C4-2B (cell line): Measurements from ENCODE around the gene KLK12.

Experiments used
- H3K27ac ChIP-seq: fragments of 450-650 bp; 2 replicates; pipeline ENCODE4 v1.5.1; 2017
- ZFX ChIP-seq: fragments of 450-650 bp; IDR thresholded peaks from 2 replicates; pipeline ENCODE4 v1.6.1; 2017
- TF ChIP-seq, protein P1 (sequence below): fragments of 450-650 bp; conservative IDR thresholded peaks from 2 replicates; pipeline ENCODE4 v1.5.1; 2017; ENCODE audit warnings: mild to moderate bottlenecking

Gene KLK12

DNA sequence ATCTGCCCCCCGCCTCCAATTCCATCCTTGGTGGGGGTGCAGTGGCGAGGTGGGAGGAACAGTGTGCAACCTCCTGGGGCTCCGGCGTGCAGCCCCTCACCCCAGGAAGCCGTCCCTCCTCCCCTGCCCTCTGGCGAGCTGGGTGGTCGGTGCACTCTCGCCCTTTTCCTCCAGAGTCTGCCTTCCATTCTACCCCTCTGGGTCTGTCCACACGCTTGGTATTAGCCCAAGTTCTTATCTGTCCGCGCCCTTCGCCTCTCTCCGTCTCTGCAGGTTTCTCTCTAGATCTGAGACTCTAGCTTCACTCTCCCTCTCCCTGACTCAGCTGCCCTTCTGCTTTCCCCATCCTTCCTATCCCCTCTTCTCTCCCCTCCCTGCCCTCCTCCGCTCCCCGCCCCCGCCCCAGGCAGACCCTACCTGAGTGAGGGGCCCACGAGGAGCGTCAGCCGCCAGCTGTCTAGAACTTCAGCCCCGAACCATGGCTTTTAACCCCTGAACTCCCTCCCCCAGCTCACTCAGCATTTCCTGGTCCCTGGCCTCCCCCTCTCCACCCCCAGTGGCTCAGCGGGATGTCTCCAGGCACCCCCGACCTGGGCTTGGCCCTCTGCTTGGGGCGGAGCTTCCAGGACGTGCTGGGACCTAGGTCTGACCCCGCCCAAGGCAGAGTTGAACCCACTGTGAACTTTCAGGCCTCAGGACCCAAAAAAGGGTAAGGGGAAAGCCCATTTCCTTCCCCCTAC is 30.6 kb upstream of the KLK12 start:
- peak overlapping the region; percentile 30 for H3K27ac ChIP-seq

DNA sequence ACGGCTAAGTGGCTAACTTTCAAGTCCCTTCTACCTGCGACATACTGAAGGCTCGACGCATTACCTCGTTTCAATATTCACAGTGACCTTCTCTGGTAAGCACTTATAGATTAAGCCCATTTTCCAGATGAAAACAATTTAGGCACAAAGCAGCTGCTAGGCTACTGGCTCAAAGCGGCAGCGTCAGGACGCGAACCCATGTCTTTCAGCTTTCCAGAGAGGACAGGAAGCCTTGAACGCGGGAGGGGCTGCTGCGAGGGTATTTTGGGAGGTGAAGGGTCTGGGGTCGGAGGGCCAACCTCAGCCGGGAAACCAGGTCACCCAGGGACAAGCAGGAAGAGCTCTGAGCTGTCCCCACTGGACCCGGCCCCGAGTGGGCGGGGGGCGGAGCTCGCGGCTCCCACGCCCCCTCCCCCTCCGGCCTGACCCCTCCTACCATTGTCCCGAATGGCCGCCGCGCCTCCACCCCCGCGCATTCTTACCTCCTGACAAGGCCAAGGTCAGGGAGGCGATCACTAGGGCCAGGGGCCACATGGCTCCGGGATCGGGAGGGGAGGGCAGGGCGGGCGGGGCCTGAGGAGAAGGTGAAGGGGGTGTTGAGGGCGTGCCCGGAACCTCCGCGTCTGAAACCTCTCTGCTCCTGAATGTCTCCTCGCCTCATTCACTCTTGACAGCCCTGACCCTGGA is 29.9 kb upstream of the KLK12 start, which contains the start of gene KLK13:
Gene KLK13, minus strand, starts transcription at position 559 of the 687 bp plus-strand sequence. Its CDS starts 25 bp downstream, at position 534.
- TF ChIP-seq, protein P1, sequence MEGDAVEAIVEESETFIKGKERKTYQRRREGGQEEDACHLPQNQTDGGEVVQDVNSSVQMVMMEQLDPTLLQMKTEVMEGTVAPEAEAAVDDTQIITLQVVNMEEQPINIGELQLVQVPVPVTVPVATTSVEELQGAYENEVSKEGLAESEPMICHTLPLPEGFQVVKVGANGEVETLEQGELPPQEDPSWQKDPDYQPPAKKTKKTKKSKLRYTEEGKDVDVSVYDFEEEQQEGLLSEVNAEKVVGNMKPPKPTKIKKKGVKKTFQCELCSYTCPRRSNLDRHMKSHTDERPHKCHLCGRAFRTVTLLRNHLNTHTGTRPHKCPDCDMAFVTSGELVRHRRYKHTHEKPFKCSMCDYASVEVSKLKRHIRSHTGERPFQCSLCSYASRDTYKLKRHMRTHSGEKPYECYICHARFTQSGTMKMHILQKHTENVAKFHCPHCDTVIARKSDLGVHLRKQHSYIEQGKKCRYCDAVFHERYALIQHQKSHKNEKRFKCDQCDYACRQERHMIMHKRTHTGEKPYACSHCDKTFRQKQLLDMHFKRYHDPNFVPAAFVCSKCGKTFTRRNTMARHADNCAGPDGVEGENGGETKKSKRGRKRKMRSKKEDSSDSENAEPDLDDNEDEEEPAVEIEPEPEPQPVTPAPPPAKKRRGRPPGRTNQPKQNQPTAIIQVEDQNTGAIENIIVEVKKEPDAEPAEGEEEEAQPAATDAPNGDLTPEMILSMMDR = no peak
- TF ChIP-seq ZFX = no peak

More for the DNA sequence above, 30.6 kb upstream of the KLK12 start:
- TF ChIP-seq ZFX = no peak
- TF ChIP-seq, protein P1 = no peak

DNA sequence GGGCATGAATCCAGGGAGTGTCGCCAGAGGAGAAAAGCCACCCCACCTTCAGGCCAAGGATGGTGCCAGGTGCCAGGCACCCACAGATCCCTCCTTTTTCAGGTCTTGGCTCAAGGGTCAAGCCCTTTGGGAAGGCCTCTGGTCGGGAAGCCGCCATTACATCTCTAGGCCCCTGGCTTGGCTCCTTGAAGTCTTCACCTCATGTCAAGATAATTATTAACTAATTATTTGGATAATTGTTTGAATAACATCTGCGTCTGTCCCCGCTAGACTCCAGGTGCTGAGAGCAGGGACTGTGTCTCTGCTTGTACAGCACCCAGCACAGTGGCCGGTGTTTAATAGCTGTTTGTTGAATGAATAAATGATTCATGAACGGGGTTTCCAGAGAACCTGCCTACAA is 28.9 kb upstream of the KLK12 start:
- H3K27ac ChIP-seq = no peak overlapping the region
- TF ChIP-seq, protein P1 = no peak
- no peak for TF ChIP-seq ZFX

More for the DNA sequence above, 29.9 kb upstream of the KLK12 start, which contains the start of gene KLK13:
- peak within 1 kb of the TSS; percentile 30 for H3K27ac ChIP-seq

DNA sequence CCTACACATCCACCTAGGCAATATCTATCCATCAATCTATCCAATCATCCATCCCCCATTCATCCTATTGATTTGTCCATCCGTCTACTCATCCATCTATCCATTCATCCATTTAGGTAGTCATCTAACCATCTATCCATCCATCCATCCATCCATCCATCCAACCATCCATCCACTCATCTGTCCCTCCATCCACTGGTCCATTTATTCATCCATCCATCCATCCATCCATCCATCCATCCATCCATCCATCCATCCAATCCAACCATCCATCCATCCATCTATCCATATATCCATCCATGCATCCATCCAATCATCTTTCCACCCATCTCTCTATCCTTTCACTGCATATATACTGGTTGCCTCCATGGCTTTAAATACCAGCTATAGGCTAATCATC is 26.2 kb upstream of the KLK12 start:
- no peak overlapping the region for H3K27ac ChIP-seq
- TF ChIP-seq ZFX = no peak
- TF ChIP-seq, protein P1 = no peak

DNA sequence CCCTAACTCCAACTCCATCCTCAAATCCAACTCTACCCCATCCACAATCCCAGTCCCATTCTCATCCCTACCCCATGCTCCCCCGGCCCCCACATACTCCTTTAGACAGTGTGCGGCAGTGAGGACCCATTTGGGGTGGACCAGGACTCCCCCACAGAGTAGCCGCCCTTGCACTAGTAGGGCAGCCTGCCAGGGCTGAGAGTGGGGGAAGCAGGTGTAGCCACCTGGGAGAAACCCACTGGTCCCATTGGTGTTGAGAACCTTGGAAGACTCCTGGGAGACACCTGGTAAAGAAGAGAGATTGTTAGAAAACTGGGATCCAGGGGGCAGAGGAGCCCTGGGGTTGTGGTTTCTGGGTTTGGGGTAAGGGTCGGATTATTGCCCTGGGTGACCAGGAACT is 25.5 kb upstream of the KLK12 start:
- TF ChIP-seq, protein P1 = no peak
- no peak for TF ChIP-seq ZFX
- H3K27ac ChIP-seq = no peak overlapping the region

DNA sequence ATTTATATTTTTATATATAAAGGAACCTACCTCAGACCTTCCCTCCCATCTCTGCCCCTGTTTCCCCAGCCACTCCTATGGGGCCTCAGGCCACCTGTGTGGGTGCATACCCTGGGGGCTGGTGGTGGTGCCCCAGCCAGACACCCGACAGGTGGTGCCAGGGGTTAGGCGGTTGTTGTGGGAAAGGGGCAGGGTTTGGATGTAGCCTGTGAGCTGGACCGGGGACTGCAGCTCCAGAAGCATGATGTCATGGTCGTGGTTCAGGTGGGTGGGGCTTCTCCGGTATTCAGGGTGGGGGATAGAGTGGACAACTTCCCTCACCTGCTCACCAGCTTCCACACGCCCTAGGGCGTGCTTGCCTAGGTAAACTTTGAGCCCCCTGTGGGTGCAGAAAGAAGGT is 24.9 kb upstream of the KLK12 start:
- H3K27ac ChIP-seq = no peak overlapping the region
- TF ChIP-seq, protein P1 = no peak
- TF ChIP-seq ZFX = no peak

DNA sequence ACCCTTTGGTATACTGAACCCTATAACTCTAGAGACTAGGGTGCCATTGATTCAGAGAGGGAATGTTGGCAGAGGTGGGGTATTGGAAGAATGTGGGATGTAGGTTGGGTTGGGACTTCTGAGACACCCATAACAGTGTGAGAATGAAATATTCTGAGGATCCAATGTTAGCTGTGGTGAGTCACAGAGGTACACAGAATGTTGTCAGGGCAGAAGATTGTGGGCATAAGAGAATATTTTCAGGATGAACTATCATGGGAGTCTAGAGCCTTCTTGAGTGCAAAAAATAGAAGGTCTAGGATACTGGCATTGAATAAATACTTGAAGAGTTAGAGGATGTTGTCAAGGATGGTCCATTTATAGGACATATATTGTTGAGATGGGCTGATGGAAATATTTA is 21.1 kb upstream of the KLK12 start:
- TF ChIP-seq, protein P1 = no peak
- no peak for TF ChIP-seq ZFX
- H3K27ac ChIP-seq = no peak overlapping the region
